ENCODE data around the gene MYORG. TPM values are rescaled to one million over a fixed set of nuclear protein-coding genes. Genes with fewer than 3 reads are reported as not detected.

Gene MYORG
- total RNA-seq, 1 experiment from 2014 or later, result 3.0 TPM

- H3F3A ChIP-seq (ENCODE audit: insufficient read depth, low read depth), result no peaks in the 10 kb centered on the region
- no peak overlapping the region for H3K27ac ChIP-seq
- H3K36me3 ChIP-seq (ENCODE audit: low read depth), result no peaks in the 10 kb centered on the region
- H4K20me1 ChIP-seq (ENCODE audit: insufficient read depth), result no peaks in the 10 kb centered on the region
- H3K79me2 ChIP-seq (ENCODE audit: low read depth), result no peaks in the 10 kb centered on the region
- no peak overlapping the region for H3K4me2 ChIP-seq
- no TSS peak for BruUV-seq (replicated peaks)
- H3K4me3 ChIP-seq, result no peak overlapping the region
- H2AFZ ChIP-seq, result no peak overlapping the region
- TF ChIP-seq EZH2 (IDR thresholded peaks at IDR 0.05; ENCODE audit: low read depth), result no peak
- TF ChIP-seq, protein P1, sequence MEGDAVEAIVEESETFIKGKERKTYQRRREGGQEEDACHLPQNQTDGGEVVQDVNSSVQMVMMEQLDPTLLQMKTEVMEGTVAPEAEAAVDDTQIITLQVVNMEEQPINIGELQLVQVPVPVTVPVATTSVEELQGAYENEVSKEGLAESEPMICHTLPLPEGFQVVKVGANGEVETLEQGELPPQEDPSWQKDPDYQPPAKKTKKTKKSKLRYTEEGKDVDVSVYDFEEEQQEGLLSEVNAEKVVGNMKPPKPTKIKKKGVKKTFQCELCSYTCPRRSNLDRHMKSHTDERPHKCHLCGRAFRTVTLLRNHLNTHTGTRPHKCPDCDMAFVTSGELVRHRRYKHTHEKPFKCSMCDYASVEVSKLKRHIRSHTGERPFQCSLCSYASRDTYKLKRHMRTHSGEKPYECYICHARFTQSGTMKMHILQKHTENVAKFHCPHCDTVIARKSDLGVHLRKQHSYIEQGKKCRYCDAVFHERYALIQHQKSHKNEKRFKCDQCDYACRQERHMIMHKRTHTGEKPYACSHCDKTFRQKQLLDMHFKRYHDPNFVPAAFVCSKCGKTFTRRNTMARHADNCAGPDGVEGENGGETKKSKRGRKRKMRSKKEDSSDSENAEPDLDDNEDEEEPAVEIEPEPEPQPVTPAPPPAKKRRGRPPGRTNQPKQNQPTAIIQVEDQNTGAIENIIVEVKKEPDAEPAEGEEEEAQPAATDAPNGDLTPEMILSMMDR (conservative IDR thresholded peaks at IDR 0.05), result no peak
- POLR2A ChIA-PET (ENCODE audit: unreplicated experiment), result no interaction called here
- DNase-seq, result no peak
- no peaks in the 10 kb centered on the region for H3K9me2 ChIP-seq (ENCODE audit: insufficient read depth)
- no peaks in the 10 kb centered on the region for H3K4me1 ChIP-seq (replicated peaks; ENCODE audit: insufficient read depth)
- intact Hi-C loops (cut with micrococcal nuclease; ENCODE audit: unreplicated experiment), result no loop called here
- CTCF ChIA-PET, result interaction anchor here (0.6 kb wide), 1 partner anchor 141 kb away, joined by 3 read pairs; no protein-coding TSS in a partner anchor
- no peaks in the 10 kb centered on the region for H3K9me3 ChIP-seq (ENCODE audit: insufficient read depth, low read depth)
- H3K27me3 ChIP-seq (ENCODE audit: insufficient read depth, low read depth), result no peaks in the 10 kb centered on the region
Measured at GRCh38 chr9:34382879-34383278, 6.2 kb upstream of the MYORG start.

DNA sequence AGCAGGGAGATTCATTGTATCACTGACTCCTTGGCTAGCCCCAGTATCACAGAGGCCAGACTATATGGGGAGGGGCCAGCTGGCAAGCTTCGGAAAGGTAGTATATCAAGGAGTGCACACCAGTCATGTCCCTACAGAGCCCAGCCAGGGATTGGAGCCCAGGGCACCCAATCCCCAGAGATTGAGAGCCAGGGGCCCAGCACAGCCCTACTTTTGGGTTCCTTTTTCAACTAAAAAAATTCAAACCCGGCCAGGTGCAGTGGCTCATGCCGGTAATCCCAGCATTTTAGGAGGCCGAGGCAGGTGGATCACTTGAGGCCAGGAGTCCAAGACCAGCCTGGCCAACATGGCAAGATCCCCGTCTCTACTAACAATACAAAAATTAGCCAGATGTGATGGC is 5.4 kb upstream of the MYORG start:
- no peaks in the 10 kb centered on the region for H3K9me3 ChIP-seq (ENCODE audit: insufficient read depth, low read depth)
- H3K36me3 ChIP-seq (ENCODE audit: low read depth), result no peaks in the 10 kb centered on the region
- no peaks in the 10 kb centered on the region for H3K4me1 ChIP-seq (replicated peaks; ENCODE audit: insufficient read depth)
- no peak overlapping the region for H3K4me3 ChIP-seq
- H2AFZ ChIP-seq, result no peak overlapping the region
- no peak overlapping the region for H3K4me2 ChIP-seq
- no peak for DNase-seq
- no peaks in the 10 kb centered on the region for H3K27me3 ChIP-seq (ENCODE audit: insufficient read depth, low read depth)
- TF ChIP-seq, protein P1 (conservative IDR thresholded peaks at IDR 0.05), result no peak
- no peak for TF ChIP-seq EZH2 (IDR thresholded peaks at IDR 0.05; ENCODE audit: low read depth)
- intact Hi-C loops (cut with micrococcal nuclease; ENCODE audit: unreplicated experiment), result no loop called here
- POLR2A ChIA-PET (ENCODE audit: unreplicated experiment), result no interaction called here
- CTCF ChIA-PET, result no interaction called here
- H3F3A ChIP-seq (ENCODE audit: insufficient read depth, low read depth), result no peaks in the 10 kb centered on the region
- H4K20me1 ChIP-seq (ENCODE audit: insufficient read depth), result no peaks in the 10 kb centered on the region
- no peaks in the 10 kb centered on the region for H3K79me2 ChIP-seq (ENCODE audit: low read depth)
- no peak overlapping the region for H3K27ac ChIP-seq
- H3K9me2 ChIP-seq (ENCODE audit: insufficient read depth), result no peaks in the 10 kb centered on the region
- no TSS peak for BruUV-seq (replicated peaks)

GRCh38 chr9:34381323-34381722 is 4.6 kb upstream of the MYORG start:
- Histone ChIP-seq H3K4me2 (no peak overlapping the region), H3K27ac (no peak overlapping the region), H3K4me3 (no peak overlapping the region), H3K79me2 (ENCODE audit: low read depth) (no peaks in the 10 kb centered on the region), H3F3A (ENCODE audit: insufficient read depth, low read depth) (no peaks in the 10 kb centered on the region), H3K9me3 (ENCODE audit: insufficient read depth, low read depth) (no peaks in the 10 kb centered on the region), H4K20me1 (ENCODE audit: insufficient read depth) (no peaks in the 10 kb centered on the region), H3K36me3 (ENCODE audit: low read depth) (no peaks in the 10 kb centered on the region), H2AFZ (no peak overlapping the region), H3K9me2 (ENCODE audit: insufficient read depth) (no peaks in the 10 kb centered on the region), H3K27me3 (ENCODE audit: insufficient read depth, low read depth) (no peaks in the 10 kb centered on the region), H3K4me1 (replicated peaks; ENCODE audit: insufficient read depth) (no peaks in the 10 kb centered on the region)
- intact Hi-C loops (cut with micrococcal nuclease; ENCODE audit: unreplicated experiment), result no loop called here
- TF ChIP-seq EZH2 (IDR thresholded peaks at IDR 0.05; ENCODE audit: low read depth), result no peak
- TF ChIP-seq, protein P1 (conservative IDR thresholded peaks at IDR 0.05), result no peak
- no TSS peak for BruUV-seq (replicated peaks)
- POLR2A ChIA-PET (ENCODE audit: unreplicated experiment), result no interaction called here
- CTCF ChIA-PET, result no interaction called here
- peak in 1 of 2 experiments; percentile 6 for DNase-seq

Measured in PC-9 (cell line).